IMR-90 (cell line): ENCODE data around the gene ABCC10. TPM values are rescaled to one million over a fixed set of nuclear protein-coding genes. Genes with fewer than 3 reads are reported as not detected.
"Not testable (repeated sequence)": the region's sequence is repeated elsewhere in the genome, so short reads cannot be mapped to it uniquely, and the experiment has no call there.

ENCODE experiments used
- ATAC-seq: fragments of 200-7000 bp; cut with Tn5 transposase; 2 replicates; pipeline ENCODE4 v1.9.1; 2020; ENCODE audit warnings: low read depth, mild to moderate bottlenecking, moderate library complexity
- BruUV-seq: library from RNA; stranded (reverse); fragments of 400-500 nt; replicated peaks from 2 replicates; lab custom pipeline; 2021; lab: Mats Ljungman, UMichigan
- CTCF ChIA-PET: fragments of 300-600 bp; formaldehyde crosslinking; extraction: SDS; loops from one replicate; lab custom pipeline; 2021; ENCODE audit warnings: antibody characterized with exemption; lab: Yijun Ruan, JAX
- POLR2A ChIA-PET: fragments of 300-600 bp; sonication (Branson Sonifier 250); formaldehyde crosslinking; loops from one replicate; lab custom pipeline; 2022; ENCODE audit warnings: antibody characterized with exemption; ENCODE audit not compliant: unreplicated experiment; lab: Charles Lee
- DNase-seq: peaks from one replicate; pipeline ENCODE4 v3.0.0; 2013
- H2AFZ ChIP-seq: replicated peaks from 2 replicates; pipeline ENCODE3; 2013; ENCODE audit warnings: low read length, mild to moderate bottlenecking; ENCODE audit not compliant: poor library complexity
- H2AK5ac ChIP-seq: 2 replicates; pipeline ENCODE4 v1.6.1; 2013; ENCODE audit warnings: low read depth, low read length, inconsistent platforms
- H2AK9ac ChIP-seq: replicated peaks from 2 replicates; pipeline ENCODE3; 2013; ENCODE audit warnings: mild to moderate bottlenecking, low read depth, low read length, moderate library complexity; ENCODE audit not compliant: poor library complexity
- H2BK120ac ChIP-seq: 2 replicates; pipeline ENCODE4 v1.6.1; 2013; ENCODE audit warnings: low read depth, low read length, inconsistent platforms
- H2BK15ac ChIP-seq: 3 replicates; pipeline ENCODE4 v1.6.1; 2013; ENCODE audit warnings: low read depth, low read length, inconsistent platforms
- H2BK20ac ChIP-seq: 2 replicates; pipeline ENCODE4 v1.6.1; 2013; ENCODE audit warnings: low read depth, mild to moderate bottlenecking, inconsistent platforms, low read length, moderate library complexity
- H2BK5ac ChIP-seq: 2 replicates; pipeline ENCODE4 v1.6.1; 2013; ENCODE audit warnings: mild to moderate bottlenecking, low read depth, low read length, inconsistent platforms; ENCODE audit not compliant: poor library complexity, severe bottlenecking
- H3K14ac ChIP-seq: replicated peaks from 2 replicates; pipeline ENCODE4 v1.6.1; 2013; ENCODE audit warnings: low read depth, low read length, inconsistent platforms
- H3K18ac ChIP-seq: 2 replicates; pipeline ENCODE4 v1.6.1; 2013; ENCODE audit warnings: low read depth, low read length, control low read depth
- H3K23ac ChIP-seq: 2 replicates; pipeline ENCODE4 v1.6.1; 2013; ENCODE audit warnings: low read depth, low read length, inconsistent platforms
- H3K27ac ChIP-seq: 2 replicates; pipeline ENCODE4 v1.5.1; 2013; ENCODE audit warnings: mild to moderate bottlenecking, control low read depth, low read length; ENCODE audit not compliant: insufficient read depth
- H3K27me3 ChIP-seq: 2 replicates; pipeline ENCODE4 v1.6.1; 2013; ENCODE audit warnings: low read length; ENCODE audit not compliant: control insufficient read depth, insufficient read depth
- H3K36me3 ChIP-seq: 2 replicates; pipeline ENCODE4 v1.6.1; 2013; ENCODE audit warnings: low read length, mixed read lengths; ENCODE audit not compliant: control insufficient read depth, insufficient read depth
- H3K4ac ChIP-seq: 2 replicates; pipeline ENCODE4 v1.6.1; 2013; ENCODE audit warnings: low read depth, low read length, inconsistent platforms
- H3K4me1 ChIP-seq: 2 replicates; pipeline ENCODE4 v1.6.1; 2013; ENCODE audit warnings: low read length, mixed read lengths; ENCODE audit not compliant: control insufficient read depth, insufficient read depth
- H3K4me2 ChIP-seq: 2 replicates; pipeline ENCODE4 v1.6.1; 2013; ENCODE audit warnings: low read depth, mild to moderate bottlenecking, control low read depth, low read length, moderate library complexity
- H3K4me3 ChIP-seq: 2 replicates; pipeline ENCODE4 v1.5.1; 2013; ENCODE audit warnings: low read depth, mild to moderate bottlenecking, control low read depth, low read length, moderate library complexity; ENCODE audit not compliant: insufficient read depth
- H3K56ac ChIP-seq: 2 replicates; pipeline ENCODE4 v1.6.1; 2013; ENCODE audit warnings: low read length, inconsistent platforms; ENCODE audit not compliant: insufficient read depth; ENCODE audit errors: extremely low read depth
- H3K79me1 ChIP-seq, 2 experiments: 2 replicates each; pipeline ENCODE4 v1.6.1; 2013; ENCODE audit warnings: low read length in 2 of 2, inconsistent platforms in 1 of 2, low read depth in 1 of 2
- H3K9ac ChIP-seq: 2 replicates; pipeline ENCODE4 v1.6.1; 2013; ENCODE audit warnings: low read depth, low read length, control low read depth
- H3K9me1 ChIP-seq: 2 replicates; pipeline ENCODE4 v1.6.1; 2013; ENCODE audit warnings: low read length, inconsistent platforms; ENCODE audit not compliant: insufficient read depth
- H3K9me3 ChIP-seq: 2 replicates; pipeline ENCODE4 v1.6.1; 2013; ENCODE audit warnings: low read length; ENCODE audit not compliant: control insufficient read depth, insufficient read depth
- H4K20me1 ChIP-seq: 2 replicates; pipeline ENCODE4 v1.6.1; 2013; ENCODE audit warnings: low read length, inconsistent platforms; ENCODE audit not compliant: insufficient read depth
- H4K5ac ChIP-seq: 2 replicates; pipeline ENCODE4 v1.6.1; 2013; ENCODE audit warnings: mild to moderate bottlenecking, low read depth, low read length, control low read depth
- H4K8ac ChIP-seq, 2 experiments: 2 replicates each; pipeline ENCODE4 v1.6.1; 2013; ENCODE audit warnings: low read depth in 2 of 2, low read length in 2 of 2, control low read depth in 1 of 2, inconsistent platforms in 1 of 2
- H4K91ac ChIP-seq: 2 replicates; pipeline ENCODE4 v1.6.1; 2013; ENCODE audit warnings: low read depth, low read length, inconsistent platforms; ENCODE audit not compliant: insufficient read depth
- whole genome bisulfite sequencing, 2 experiments: methylation state at CpG; one replicate each; pipeline versions ENCODE4 v1.1.5 to v1.1.7; 2013; ENCODE audit warnings: missing lambda C conversion rate in 2 of 2; ENCODE audit not compliant: insufficient read length in 1 of 2; ENCODE audit errors: extremely low coverage in 2 of 2; 5-methylcytosine and 5-hydroxymethylcytosine counted together
- dilution Hi-C: fragments of 300-500 bp; cut with HindIII; formaldehyde crosslinking; loops from one replicate; pipeline ENCODE4 v1.14.3; 2018; ENCODE audit warnings: low sequenced_read_pairs; ENCODE audit not compliant: unreplicated experiment
- in situ Hi-C: fragments of 300-500 bp; cut with MboI; formaldehyde crosslinking; loops from 3 replicates; pipeline ENCODE4 v1.14.3; 2019; ENCODE audit warnings: low sequenced_read_pairs, inconsistent platforms, mixed read lengths
- intact Hi-C: fragments of 100-400 bp; cut with micrococcal nuclease; formaldehyde crosslinking; loops from 2 replicates; pipeline ENCODE4 v1.10.0; 2022
- polyA plus RNA-seq, 3 experiments: library from polyadenylated mRNA; depleted of rRNA; stranded (reverse); fragments of >200 nt; gene quantifications; 2 replicates each; pipeline ENCODE4 v1.2.3, GENCODE V29; 2012; ENCODE audit warnings: low replicate concordance in 1 of 3
- total RNA-seq: library from RNA; depleted of rRNA; stranded (reverse); fragments of >200 nt; gene quantifications from 2 replicates; pipeline ENCODE4 v1.2.3, GENCODE V29; 2012

Gene ABCC10
- total and polyA plus RNA-seq, 2 of the 4 experiments (the other 2 are of a cell fraction) = 7.0 to 26.3 TPM

- H2BK120ac ChIP-seq, DNase-seq, POLR2A ChIA-PET, H2AFZ ChIP-seq, H4K5ac ChIP-seq, BruUV-seq, H4K8ac ChIP-seq, H2AK9ac ChIP-seq, H2BK5ac ChIP-seq, H3K27ac ChIP-seq, H2BK15ac ChIP-seq, H3K27me3 ChIP-seq, CTCF ChIA-PET, H3K9ac ChIP-seq, ATAC-seq, H3K9me3 ChIP-seq, H3K14ac ChIP-seq, H3K4me2 ChIP-seq, H4K91ac ChIP-seq, H3K23ac ChIP-seq, dilution Hi-C loops, H3K4ac ChIP-seq, H2BK20ac ChIP-seq, H3K18ac ChIP-seq, H3K4me3 ChIP-seq, H3K56ac ChIP-seq, H2AK5ac ChIP-seq: not testable (repeated sequence)
- Histone ChIP-seq H4K20me1 (peaks cover 14% of the 10 kb centered on the region; the same call in 1 of the 2 replicates), H3K4me1 (peaks cover 35% of the 10 kb centered on the region), H3K79me1 (peaks cover 20 to 44% of the 10 kb centered on the region in 2 experiments), H3K36me3 (peaks cover 42% of the 10 kb centered on the region), H3K9me1 (peaks cover 23% of the 10 kb centered on the region)
- intact Hi-C loops = loop anchor here (5.0 kb wide), 1 partner anchor 131 kb away; the partner anchor contains the start of gene ZNF318
- in situ Hi-C loops = loop anchor here (5.0 to 10.0 kb wide), 2 partner anchors 36 to 53 kb away; no protein-coding TSS in a partner anchor
- 100% methylated on average over 4 of the region's 5 CpGs; no CpG with 5 or more reads in 1 of the 2 experiments for WGBS, 2 experiments
These were observed 71.0 kb downstream of the ABCC10 start for GRCh38 chr6:43498291-43498690.
